Measurements from ENCODE around the gene EPHB1.
A peak's percentile ranks its signal among the peaks of the same experiment; 100 is the strongest.

Gene EPHB1

DNA sequence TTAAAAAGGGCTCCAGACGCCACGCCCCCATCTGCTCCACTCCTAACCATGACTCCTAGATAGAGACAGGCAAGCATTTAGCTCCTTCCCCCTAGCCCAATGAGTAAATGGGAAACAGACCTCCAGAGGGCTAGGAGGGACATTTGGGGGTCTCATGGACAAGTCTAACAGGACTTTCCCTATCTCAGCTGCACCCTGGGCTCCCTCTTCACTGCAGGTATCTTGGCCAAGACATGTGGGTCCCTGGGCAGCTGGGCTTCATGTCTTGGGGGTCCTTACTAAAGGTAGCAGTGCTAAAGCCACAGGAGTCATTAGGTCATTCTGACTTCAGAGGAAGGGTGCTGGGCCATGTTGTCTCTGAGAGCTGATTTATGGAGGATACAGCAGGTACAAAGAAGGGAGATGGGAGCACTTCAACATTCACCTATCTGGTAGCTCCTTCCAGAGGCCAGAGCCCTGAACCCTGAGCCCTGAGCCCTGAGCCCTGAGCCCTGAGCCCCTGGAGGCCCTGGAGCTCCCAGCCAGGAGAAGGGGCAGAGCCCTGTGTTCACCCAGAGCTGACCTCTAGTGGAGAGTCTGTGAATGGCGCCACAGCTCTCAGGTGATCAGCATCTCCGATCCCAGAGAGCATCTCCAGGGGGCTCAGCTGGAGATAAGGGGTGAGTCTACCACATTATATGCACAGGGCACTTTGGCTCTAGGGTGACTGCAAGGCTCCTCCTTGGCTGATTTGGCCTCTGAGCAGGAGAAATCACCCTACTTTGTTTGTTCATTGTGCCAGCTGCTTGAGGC is 40.1 kb upstream of the EPHB1 start:
- TF ChIP-seq, protein P1, sequence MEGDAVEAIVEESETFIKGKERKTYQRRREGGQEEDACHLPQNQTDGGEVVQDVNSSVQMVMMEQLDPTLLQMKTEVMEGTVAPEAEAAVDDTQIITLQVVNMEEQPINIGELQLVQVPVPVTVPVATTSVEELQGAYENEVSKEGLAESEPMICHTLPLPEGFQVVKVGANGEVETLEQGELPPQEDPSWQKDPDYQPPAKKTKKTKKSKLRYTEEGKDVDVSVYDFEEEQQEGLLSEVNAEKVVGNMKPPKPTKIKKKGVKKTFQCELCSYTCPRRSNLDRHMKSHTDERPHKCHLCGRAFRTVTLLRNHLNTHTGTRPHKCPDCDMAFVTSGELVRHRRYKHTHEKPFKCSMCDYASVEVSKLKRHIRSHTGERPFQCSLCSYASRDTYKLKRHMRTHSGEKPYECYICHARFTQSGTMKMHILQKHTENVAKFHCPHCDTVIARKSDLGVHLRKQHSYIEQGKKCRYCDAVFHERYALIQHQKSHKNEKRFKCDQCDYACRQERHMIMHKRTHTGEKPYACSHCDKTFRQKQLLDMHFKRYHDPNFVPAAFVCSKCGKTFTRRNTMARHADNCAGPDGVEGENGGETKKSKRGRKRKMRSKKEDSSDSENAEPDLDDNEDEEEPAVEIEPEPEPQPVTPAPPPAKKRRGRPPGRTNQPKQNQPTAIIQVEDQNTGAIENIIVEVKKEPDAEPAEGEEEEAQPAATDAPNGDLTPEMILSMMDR (IDR thresholded peaks at IDR 0.05), result peak; percentile 82

DNA sequence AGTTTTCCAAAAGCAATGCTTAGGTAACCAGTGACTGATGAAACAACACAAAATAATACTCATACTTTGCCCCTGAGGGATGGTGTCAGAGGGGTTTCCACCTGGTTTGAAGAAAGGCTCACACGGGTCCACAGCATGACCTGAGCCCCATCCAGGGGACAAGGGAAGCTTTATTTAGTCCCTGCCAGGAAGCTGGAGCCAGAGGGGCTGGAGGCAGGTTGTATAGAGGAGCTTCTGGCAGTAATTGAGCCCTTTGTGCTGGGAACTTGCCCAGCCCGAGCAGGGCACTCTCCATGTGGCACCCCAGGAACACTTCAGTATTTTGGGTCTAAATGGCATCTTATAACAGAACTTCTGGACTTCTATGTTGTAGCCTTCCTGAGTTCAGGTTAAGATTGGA is 39.2 kb upstream of the EPHB1 start:
- TF ChIP-seq, protein P1 (IDR thresholded peaks at IDR 0.05), result no peak

DNA sequence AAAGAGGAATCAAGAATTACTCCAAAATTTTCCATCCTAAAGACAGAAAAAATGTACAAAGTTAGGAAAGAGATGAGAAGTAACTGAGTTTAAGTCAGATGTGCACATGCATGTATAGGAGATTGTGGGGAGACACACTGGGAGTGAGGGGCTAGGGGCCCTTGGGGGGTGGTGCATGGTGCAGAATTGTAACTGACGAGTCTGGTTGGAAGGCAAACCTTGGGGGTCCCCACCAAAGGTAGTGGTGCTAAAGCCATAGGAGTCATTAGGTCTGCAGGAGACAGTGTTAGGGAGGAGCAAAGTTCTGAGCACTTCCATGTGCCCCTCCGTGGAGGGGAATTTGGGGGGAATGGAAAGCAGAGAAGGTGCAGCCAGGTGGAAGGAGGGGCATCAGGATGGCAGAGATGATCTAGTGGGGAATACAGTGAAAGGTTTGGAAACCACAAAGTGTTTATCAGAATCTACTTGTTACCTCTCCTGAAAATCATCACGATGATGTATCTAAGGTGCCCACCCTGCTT is 37.5 kb upstream of the EPHB1 start:
- TF ChIP-seq, protein P1 (IDR thresholded peaks at IDR 0.05), result no peak

DNA sequence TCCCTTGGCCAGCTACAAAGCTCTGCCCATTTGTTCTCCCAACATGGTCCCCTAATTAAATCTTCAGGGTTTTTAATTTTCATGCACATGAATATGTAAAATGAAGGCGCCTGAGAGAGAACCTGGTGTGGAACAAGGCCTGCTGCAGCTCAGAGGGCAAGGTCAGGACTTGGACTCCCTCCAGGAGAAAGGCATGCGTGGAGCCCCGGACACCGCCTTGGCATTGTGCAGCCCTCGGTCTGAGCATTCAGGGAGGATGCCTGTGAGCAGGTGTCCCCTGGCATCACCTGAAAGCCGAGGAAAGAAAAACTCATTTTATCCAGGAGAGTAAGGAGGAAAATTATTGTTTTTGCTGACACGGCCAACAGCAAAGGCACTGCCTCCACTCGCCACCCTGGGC is 33.8 kb upstream of the EPHB1 start:
- TF ChIP-seq, protein P1 (IDR thresholded peaks at IDR 0.05), result no peak

DNA sequence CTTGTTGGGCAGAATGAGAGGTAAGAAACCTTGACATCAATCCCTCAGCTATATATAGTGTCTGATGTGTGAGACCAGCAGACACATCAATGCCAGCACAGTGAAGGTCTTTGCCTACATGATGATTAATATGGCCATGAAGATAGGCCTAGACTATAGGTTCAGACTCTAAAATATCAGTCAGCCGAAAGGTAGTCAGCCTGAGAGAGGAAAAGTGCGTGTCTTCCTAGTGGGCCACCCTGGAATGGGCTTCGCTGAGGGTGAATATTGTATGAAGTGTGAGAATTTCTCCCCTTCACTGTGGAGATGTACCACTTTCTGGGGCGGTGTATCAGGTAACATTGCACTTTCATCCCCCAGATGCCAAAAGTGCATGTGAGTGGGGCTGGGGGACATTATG is 33.0 kb upstream of the EPHB1 start:
- TF ChIP-seq, protein P1 (IDR thresholded peaks at IDR 0.05), result no peak

DNA sequence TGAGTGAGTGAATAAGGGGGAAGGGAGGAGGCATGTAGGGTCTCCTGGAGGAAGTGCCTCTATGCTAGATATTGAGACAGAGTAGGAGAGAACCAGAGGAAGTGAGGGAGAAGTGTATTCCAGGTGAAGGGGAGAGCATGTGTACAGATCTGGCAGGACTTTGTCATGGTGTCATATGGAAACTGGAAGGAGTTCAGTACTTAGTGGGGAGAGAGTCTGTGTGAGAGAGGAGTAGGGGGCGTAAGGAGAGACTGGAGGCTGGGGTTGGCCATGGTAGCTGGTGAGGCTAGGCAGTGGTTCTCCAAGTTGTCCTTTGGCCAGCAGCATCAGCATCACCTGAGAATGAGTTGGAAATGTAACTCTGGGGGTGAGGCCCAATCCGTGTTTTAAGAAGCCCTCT is 29.6 kb upstream of the EPHB1 start:
- TF ChIP-seq, protein P1 (IDR thresholded peaks at IDR 0.05), result no peak

DNA sequence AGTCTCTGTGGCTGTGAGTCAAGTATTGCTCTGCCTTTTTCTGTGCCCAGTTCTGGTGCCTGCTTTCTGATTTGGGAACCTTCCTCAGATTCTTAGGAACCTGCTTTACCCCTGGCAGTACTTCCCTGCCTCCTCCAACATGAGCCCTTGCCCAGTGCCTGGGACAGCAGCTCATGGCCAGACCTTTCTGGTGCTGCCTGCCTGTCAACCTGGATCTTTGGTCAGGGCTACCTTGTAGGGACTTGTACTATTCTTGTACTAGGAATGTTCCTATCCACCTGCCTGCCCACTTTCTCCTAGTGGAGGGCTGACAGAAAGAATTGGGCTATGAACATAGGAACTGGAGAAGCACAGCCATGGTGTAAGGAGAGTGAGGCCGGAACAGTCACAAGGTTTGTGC is 28.8 kb upstream of the EPHB1 start:
- TF ChIP-seq, protein P1 (IDR thresholded peaks at IDR 0.05), result no peak
